ENCODE data around the gene C16orf82. TPM values are rescaled to one million over a fixed set of nuclear protein-coding genes. Genes with fewer than 3 reads are reported as not detected.

C16orf82 gene
- polyA plus RNA-seq, 2 of the 4 experiments (the other 2 are of a cell fraction), result not detected

DNA sequence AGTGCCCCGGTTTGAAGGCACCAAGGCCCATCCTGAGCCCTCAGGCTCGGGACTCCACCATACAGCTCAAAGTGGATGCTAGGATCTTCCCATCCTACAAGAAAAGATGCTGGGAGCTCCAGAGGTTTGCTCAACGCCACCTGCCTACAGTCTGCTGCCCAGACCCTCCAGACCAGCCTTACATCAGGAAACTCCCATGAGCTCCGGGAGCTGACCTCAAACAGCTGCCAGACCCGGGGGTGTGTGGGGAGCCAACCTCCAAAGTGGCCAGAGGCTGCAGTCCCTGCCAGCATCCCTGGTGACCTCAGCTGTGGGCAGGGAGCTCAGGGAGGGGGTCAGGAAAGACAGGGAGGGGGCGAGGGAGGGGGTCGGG, 43.8 kb downstream of the C16orf82 start:
- Histone ChIP-seq H3K4me3 (no peak overlapping the region), H3K9me3 (no peaks in the 10 kb centered on the region), H3K4me1 (0 out of 3 replicates have a peak, but pooled peaks cover 3% of the 10 kb centered on the region), H3K27ac (peak overlapping the region in 1 of 2 experiments; percentile 57; a peak in 2 of 6 replicates), H3K4me2 (peak overlapping the region; percentile 91)
- CTCF ChIA-PET, result interaction anchor here (0.6 to 3.4 kb wide), 31 partner anchors 9 to 1889 kb away, joined by 3 to 18 read pairs (median 4); no protein-coding TSS in a partner anchor
- 17% methylated on average over 4 of the region's 7 CpGs for whole genome bisulfite sequencing (ENCODE audit: missing lambda C conversion rate)
- ATAC-seq (peak in 1 of 2 experiments; percentile 5; a peak in 1 of 6 replicates), DNase-seq (ENCODE audit: low read depth in 1 of 2, low spot score in 1 of 2) (no peak), FAIRE-seq (no peak)
- POLR2A ChIA-PET, result interaction anchor here (0.7 to 1.5 kb wide), 2 partner anchors 465 to 1853 kb away, joined by 4 to 5 read pairs; partner anchors contain the start of gene ZKSCAN2
- TF ChIP-seq NR3C1 (IDR thresholded peaks at IDR 0.05), result no peak
- TF ChIP-seq HOXB5 (CRISPR knock-in tag; IDR thresholded peaks at IDR 0.05), result no peak
- TF ChIP-seq MYC (IDR thresholded peaks at IDR 0.05; ENCODE audit: borderline replicate concordance, low read length), result no peak
- TF ChIP-seq ZFP36 (IDR thresholded peaks at IDR 0.05; ENCODE audit: borderline replicate concordance, partially characterized antibody), result no peak
- no peak for TF ChIP-seq NFE2L2 (conservative IDR thresholded peaks at IDR 0.05; ENCODE audit: low read length)
- no peak for TF ChIP-seq RARB (CRISPR knock-in tag; IDR thresholded peaks at IDR 0.05)
- TF ChIP-seq MAFK (IDR thresholded peaks at IDR 0.05; ENCODE audit: partially characterized antibody), result no peak
- TF ChIP-seq HOXB13 (CRISPR knock-in tag; IDR thresholded peaks at IDR 0.05; ENCODE audit: low read depth), result no peak
- no peak for TF ChIP-seq BHLHE40 (IDR thresholded peaks at IDR 0.05; ENCODE audit: low read depth, low read length)
- no peak for TF ChIP-seq FOXS1 (CRISPR knock-in tag; IDR thresholded peaks at IDR 0.05)
- TF ChIP-seq, protein P1, sequence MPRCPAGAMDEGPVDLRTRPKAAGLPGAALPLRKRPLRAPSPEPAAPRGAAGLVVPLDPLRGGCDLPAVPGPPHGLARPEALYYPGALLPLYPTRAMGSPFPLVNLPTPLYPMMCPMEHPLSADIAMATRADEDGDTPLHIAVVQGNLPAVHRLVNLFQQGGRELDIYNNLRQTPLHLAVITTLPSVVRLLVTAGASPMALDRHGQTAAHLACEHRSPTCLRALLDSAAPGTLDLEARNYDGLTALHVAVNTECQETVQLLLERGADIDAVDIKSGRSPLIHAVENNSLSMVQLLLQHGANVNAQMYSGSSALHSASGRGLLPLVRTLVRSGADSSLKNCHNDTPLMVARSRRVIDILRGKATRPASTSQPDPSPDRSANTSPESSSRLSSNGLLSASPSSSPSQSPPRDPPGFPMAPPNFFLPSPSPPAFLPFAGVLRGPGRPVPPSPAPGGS (IDR thresholded peaks at IDR 0.05), result no peak
- TF ChIP-seq, protein P2, sequence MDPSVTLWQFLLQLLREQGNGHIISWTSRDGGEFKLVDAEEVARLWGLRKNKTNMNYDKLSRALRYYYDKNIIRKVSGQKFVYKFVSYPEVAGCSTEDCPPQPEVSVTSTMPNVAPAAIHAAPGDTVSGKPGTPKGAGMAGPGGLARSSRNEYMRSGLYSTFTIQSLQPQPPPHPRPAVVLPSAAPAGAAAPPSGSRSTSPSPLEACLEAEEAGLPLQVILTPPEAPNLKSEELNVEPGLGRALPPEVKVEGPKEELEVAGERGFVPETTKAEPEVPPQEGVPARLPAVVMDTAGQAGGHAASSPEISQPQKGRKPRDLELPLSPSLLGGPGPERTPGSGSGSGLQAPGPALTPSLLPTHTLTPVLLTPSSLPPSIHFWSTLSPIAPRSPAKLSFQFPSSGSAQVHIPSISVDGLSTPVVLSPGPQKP (IDR thresholded peaks at IDR 0.05; ENCODE audit: low read depth, low read length), result no peak

DNA sequence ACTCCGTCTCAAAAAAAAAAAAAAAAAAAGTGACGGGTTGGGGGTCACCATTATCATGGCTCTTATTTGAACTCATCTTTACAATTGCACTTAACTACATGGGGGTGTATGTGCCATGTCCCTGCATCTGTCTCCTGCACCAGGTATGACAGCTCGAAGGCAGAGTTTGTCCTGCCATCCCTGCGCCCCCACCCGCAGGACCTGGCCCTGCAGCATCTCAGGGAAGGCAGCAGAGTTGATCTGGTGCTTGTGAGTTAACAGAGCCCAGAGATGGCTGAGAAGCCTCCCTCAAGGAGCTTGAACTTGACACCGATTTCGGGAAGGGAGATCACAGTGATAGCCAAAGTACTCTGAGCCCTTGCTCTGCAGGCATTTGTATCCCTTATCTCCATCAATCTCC, 44.8 kb downstream of the C16orf82 start:
- Histone ChIP-seq H3K4me1 (0 out of 3 replicates have a peak, but pooled peaks cover 3% of the 10 kb centered on the region), H3K4me3 (no peak overlapping the region), H3K9me3 (peaks cover 4% of the 10 kb centered on the region; the same call in 2 of the 3 replicates), H3K4me2 (no peak overlapping the region), H3K27ac (no peak overlapping the region)
- TF ChIP-seq JUN (IDR thresholded peaks at IDR 0.05), result no peak
- TF ChIP-seq, protein P3, sequence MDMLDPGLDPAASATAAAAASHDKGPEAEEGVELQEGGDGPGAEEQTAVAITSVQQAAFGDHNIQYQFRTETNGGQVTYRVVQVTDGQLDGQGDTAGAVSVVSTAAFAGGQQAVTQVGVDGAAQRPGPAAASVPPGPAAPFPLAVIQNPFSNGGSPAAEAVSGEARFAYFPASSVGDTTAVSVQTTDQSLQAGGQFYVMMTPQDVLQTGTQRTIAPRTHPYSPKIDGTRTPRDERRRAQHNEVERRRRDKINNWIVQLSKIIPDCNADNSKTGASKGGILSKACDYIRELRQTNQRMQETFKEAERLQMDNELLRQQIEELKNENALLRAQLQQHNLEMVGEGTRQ (IDR thresholded peaks at IDR 0.05), result no peak
- no peak for TF ChIP-seq FOSB (CRISPR knock-in tag; IDR thresholded peaks at IDR 0.05)
- TF ChIP-seq, protein P4, sequence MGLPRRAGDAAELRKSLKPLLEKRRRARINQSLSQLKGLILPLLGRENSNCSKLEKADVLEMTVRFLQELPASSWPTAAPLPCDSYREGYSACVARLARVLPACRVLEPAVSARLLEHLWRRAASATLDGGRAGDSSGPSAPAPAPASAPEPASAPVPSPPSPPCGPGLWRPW (IDR thresholded peaks at IDR 0.05), result no peak
- FAIRE-seq (no peak), DNase-seq (ENCODE audit: low read depth in 1 of 2, low spot score in 1 of 2) (no peak), ATAC-seq (peak; percentile 14 to 16; a peak in 1 of 6 replicates)
- 34% methylated on average over 7 of the region's 7 CpGs for WGBS (ENCODE audit: missing lambda C conversion rate)
- POLR2A ChIA-PET, result no interaction called here
- CTCF ChIA-PET, result interaction anchor here (2.4 to 3.4 kb wide), 3 partner anchors 257 to 1835 kb away, joined by 10 to 18 read pairs (median 11); no protein-coding TSS in a partner anchor

DNA sequence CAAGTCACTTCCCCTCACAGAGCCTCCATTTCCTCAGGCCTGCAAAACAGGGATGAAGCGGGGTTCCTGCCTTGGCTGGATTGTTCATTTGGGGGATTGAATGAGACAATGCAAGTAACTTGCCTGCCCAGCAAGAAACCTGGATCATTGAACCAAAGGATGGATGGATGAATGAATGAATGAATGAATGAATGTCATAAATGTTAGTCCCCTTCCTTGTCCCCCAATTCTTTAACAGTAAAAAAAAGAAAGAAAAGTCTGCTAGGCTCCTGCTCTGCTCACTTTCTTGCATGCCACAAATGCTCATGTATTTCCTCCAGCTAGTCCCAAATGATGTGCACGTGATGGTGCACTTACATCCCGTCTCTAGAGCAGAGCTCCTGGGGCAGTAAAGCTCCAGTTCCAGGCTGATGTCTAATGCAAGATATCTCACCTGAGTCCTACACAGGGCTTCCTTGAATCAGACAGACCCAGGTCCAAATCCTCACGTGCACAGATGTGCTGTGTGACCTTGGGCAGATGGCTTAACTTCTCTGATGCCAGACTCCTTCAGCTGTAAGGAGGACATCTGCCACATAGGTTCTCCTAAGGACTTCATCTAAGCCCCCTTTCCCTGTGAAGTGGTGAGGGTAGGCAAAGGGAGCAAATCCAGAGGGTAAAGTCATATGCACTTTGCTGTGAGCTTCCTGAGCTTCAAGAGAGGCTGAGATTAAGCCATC, 45.5 kb downstream of the C16orf82 start:
- DNase-seq (ENCODE audit: low read depth in 1 of 2, low spot score in 1 of 2), result no peak
- Histone ChIP-seq H3K9me3 (peaks cover 4% of the 10 kb centered on the region; the same call in 2 of the 3 replicates), H3K4me3 (no peak overlapping the region), H3K4me1 (0 out of 3 replicates have a peak, but pooled peaks cover 3% of the 10 kb centered on the region), H3K27ac (no peak overlapping the region), H3K4me2 (no peak overlapping the region)
- CTCF ChIA-PET, result interaction anchor here (2.9 to 3.4 kb wide), 2 partner anchors 256 to 1274 kb away, joined by 10 to 11 read pairs; no protein-coding TSS in a partner anchor
- ATAC-seq, result no peak
- FAIRE-seq, result no peak
- POLR2A ChIA-PET, result no interaction called here
- WGBS (ENCODE audit: missing lambda C conversion rate), result 47% methylated on average over 4 of the region's 4 CpGs
- TF ChIP-seq ZC3H11A (IDR thresholded peaks at IDR 0.05) (no peak), PHF8 (IDR thresholded peaks at IDR 0.05; ENCODE audit: borderline replicate concordance, low read depth) (no peak), NR3C1 (IDR thresholded peaks at IDR 0.05) (no peak), ZFP36 (IDR thresholded peaks at IDR 0.05; ENCODE audit: borderline replicate concordance, partially characterized antibody) (no peak), TP53 (CRISPR knock-in tag; IDR thresholded peaks at IDR 0.05) (no peak), RNF2 (IDR thresholded peaks at IDR 0.05; ENCODE audit: borderline replicate concordance, low read depth) (no peak), MYC (IDR thresholded peaks at IDR 0.05; ENCODE audit: borderline replicate concordance, low read length) (no peak), CHD2 (IDR thresholded peaks at IDR 0.05; ENCODE audit: low read length, partially characterized antibody) (no peak), CBX2 (IDR thresholded peaks at IDR 0.05; ENCODE audit: borderline replicate concordance, low read depth) (no peak)
- TF ChIP-seq, protein P5, sequence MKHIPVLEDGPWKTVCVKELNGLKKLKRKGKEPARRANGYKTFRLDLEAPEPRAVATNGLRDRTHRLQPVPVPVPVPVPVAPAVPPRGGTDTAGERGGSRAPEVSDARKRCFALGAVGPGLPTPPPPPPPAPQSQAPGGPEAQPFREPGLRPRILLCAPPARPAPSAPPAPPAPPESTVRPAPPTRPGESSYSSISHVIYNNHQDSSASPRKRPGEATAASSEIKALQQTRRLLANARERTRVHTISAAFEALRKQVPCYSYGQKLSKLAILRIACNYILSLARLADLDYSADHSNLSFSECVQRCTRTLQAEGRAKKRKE (CRISPR knock-in tag; IDR thresholded peaks at IDR 0.05; ENCODE audit: low read depth), result no peak
- TF ChIP-seq, protein P6, sequence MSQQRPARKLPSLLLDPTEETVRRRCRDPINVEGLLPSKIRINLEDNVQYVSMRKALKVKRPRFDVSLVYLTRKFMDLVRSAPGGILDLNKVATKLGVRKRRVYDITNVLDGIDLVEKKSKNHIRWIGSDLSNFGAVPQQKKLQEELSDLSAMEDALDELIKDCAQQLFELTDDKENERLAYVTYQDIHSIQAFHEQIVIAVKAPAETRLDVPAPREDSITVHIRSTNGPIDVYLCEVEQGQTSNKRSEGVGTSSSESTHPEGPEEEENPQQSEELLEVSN (IDR thresholded peaks at IDR 0.05; ENCODE audit: borderline replicate concordance, low read depth), result no peak
- TF ChIP-seq, protein P7, sequence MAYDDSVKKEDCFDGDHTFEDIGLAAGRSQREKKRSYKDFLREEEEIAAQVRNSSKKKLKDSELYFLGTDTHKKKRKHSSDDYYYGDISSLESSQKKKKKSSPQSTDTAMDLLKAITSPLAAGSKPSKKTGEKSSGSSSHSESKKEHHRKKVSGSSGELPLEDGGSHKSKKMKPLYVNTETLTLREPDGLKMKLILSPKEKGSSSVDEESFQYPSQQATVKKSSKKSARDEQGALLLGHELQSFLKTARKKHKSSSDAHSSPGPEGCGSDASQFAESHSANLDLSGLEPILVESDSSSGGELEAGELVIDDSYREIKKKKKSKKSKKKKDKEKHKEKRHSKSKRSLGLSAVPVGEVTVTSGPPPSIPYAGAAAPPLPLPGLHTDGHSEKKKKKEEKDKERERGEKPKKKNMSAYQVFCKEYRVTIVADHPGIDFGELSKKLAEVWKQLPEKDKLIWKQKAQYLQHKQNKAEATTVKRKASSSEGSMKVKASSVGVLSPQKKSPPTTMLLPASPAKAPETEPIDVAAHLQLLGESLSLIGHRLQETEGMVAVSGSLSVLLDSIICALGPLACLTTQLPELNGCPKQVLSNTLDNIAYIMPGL (CRISPR knock-in tag; IDR thresholded peaks at IDR 0.05; ENCODE audit: borderline replicate concordance), result no peak
